Middle frontal gyrus (tissue), 1 donor: ENCODE data around the gene ANTXR1.
"Not testable (repeated sequence)": the region's sequence is repeated elsewhere in the genome, so short reads cannot be mapped to it uniquely, and the experiment has no call there.

ENCODE experiments used
- DNase-seq: peaks from one replicate; pipeline ENCODE4 v3.0.0-alpha.2; 2015; ENCODE audit warnings: low spot score; ENCODE audit errors: extremely low spot score

The ANTXR1 gene

DNA sequence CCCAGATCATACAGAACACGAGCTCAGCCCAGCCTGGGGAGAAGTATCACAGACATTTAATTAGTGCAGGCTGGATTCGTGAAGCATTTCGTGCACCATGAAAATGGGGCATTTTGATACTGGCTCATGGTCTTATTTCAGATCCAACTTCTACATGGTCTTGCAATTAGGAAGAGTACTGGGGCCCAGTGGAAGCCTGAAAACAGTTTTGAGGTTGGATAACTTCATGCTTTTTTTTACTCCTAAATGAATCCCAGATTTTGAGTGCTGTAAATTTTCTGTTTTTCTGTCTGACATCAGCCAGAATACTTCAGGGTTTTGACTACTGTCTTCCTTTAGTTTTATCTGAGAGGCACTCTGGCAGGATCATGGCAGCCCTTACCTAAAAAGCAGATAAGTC, 213.9 kb downstream of the ANTXR1 start:
- no peak for DNase-seq

DNA sequence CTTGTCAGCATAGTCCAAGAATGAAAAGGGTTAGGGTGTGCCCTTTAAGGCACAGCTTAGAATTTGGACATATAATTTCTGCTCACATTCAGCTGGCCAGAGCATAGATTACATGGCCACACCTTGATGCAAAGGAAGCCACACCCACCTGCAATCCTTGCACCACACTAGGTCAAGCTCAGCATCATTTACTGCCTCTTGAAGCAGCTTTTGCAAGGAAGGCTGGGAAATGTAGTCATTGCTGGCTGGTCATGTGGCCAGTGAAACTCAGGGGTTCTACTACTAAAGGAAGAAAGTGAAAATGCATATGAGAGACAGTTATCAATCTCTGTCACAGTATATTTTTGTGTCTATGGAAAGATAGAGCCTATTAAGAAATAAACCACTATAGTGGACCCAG, 214.7 kb downstream of the ANTXR1 start:
- DNase-seq, result no peak

DNA sequence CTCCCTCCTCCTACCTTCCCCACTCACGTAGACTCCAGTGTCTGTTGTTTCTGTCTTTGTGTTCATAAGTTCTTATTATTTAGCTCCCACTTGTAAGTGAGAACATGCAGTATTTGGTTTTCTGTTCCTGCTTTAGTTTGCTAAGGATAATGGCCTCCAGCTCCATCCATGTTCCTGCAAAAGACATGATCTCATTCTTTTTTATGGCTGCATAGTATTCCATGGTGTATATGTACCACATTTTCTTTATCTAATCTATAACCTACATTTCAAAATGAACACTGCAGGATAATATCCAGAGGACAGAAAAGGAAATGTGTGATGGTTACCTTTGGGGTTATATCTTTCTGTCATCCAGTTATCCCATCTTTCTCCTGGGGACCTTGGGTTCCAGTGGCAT, 218.0 kb downstream of the ANTXR1 start:
- DNase-seq, result not testable (repeated sequence)

DNA sequence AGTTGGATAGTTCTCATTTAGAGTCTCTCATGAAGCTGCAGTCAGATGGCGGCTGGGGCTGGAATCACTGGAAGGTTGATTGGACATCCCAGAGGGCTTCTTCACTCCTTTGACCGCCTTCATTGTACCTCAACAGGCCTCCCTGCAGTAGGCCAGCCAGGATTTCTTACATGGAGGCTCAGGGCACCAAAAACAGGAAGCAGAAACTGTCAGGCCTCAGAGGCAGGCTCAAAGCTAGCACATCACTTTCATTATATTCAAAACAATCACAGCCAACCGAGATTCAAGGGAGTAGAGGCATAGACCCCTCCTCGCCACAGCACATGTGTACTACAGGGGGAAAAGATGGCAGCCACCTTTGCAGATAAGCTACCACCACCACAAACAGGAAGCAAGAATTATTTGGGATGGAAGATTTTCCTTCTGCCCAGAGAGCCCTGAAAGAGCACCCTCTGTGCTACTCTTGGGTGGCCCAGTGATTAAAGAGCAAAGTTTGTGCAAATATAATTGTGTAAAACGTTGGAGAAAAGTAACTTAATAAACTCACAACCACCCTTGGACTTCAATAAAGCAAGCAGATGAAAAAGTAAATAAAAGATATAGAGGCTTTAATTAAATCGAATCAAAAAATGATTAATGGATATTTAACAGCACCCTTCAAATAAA, 218.8 kb downstream of the ANTXR1 start:
- DNase-seq, result no peak

DNA sequence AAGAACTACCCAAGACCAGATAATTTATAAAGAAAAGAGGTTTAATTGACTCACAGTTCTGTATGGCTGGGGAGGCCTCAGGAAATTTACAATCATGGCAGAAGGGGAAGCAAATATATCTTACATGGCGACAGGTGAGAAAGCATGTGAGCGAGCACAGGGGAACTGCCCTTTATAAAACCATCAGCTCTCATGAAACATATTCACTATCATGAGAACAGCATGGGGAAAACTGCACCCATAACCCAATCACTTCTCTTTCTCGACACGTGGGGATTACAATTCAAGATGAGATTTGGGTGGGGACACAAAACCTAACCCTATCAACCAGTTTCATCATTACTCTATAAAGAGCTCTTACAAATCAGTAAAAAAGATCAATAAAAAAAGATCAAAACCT, 222.9 kb downstream of the ANTXR1 start:
- not testable (repeated sequence) for DNase-seq

DNA sequence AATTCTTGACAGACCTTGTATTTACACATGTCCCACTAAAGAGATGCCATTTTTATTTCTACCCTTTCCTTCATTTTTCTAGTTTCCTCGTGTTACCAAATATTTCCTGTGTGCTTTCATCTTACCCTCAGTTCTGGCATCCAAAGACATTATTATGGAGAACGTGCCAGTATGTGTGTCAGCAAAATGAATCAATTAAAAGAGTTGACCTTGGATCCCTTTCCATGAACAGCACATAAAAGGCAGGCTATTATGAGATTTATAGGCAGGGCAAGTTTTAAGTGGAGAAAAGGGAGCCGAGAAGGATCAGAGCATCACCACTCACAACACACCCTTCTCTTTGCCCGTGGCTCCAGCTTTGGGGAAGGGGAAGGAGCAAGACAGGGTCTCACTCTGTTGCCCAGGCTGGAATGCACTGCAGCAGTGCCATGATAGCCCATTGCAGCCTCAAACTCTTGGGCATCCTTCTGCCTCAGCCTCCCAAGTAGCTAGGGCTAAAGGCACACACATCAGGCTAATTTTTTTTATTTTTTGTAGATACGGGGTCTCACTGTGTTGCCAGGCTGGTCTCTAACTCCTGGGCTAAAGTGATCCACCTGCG, 224.2 kb downstream of the ANTXR1 start:
- no peak for DNase-seq

DNA sequence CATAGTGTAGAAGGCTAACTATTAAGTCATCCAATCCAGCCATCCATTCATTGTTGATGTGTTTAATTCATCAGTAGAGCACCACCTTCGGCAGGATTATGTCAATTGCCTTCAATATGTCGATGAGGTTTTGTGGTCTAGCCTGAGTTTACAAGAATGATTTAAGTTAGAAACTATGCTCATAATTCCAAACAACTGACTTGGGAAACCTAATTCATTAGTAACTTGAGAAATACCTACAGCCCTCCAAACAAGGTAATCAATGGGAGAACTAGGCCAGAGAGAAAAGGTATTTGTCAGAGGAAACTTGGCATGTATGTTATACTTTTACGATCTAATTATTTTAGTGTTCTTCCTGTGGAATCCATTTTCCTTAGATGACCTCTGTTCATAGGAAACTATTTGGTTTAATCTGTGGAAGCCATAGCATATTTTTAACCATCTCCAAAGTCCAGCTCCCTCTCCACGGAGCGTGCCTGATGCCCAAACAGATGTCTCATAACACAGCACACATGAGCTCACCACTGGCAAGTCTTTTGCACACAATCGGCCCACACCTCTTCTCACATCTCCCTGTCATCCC, 225.6 kb downstream of the ANTXR1 start:
- DNase-seq, result no peak

DNA sequence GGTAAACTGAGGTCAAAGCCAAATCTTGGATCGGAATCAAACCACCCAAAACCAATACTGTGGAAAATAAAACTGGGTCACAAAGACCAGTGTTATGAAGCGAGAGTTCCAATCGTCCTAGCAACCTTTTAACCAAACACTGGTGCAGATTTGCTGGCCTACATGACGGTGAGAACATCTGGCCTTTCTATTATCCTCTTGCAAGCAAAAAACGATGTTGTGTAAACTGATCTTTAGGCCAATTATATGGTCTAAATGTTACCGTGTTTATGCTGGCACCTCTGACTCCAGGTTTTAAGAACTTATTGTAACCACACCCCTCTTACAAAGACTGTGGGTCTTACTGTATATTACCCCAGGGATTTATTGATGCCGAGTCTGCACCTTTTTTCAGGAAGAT, 228.1 kb downstream of the ANTXR1 start:
- no peak for DNase-seq

DNA sequence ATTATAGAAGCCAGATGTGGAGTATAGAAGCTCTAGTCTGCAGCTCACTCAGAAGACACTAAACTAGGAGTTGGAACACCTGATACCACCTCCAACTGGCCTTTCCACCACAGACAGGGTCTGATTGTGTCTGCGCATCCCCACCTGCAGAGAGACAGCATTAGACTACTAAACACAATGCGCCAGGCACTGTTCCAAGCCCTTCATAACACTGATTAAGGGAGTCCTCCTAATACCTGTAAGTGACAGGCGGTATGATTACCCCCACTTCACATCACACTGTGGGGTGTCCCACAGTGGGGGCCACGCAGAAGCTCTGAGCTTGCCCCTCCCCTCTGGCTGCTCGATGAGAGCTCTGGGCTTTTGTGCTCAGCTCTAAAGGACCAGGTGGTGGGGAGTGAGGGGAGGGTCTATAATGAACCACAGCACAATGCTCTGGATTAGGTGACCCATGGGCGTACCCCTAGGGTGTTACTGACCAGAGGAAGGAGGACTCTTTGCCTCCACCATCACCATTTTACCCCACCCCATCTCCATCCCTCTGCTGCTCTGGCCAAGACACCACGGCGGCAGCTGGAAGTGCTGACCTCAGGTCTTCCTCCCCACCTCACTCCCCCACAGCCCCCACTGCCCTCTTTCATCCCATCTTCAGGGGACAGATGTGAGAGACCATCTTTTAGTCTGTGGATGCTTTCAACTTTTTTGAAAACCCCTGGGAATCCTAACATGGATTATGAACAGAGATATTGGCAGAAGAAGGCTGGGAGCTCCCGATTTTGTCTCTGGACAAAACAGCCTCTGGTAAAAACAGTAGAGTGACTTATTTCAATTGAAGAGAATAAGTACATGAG, 228.9 kb downstream of the ANTXR1 start:
- DNase-seq, result no peak

DNA sequence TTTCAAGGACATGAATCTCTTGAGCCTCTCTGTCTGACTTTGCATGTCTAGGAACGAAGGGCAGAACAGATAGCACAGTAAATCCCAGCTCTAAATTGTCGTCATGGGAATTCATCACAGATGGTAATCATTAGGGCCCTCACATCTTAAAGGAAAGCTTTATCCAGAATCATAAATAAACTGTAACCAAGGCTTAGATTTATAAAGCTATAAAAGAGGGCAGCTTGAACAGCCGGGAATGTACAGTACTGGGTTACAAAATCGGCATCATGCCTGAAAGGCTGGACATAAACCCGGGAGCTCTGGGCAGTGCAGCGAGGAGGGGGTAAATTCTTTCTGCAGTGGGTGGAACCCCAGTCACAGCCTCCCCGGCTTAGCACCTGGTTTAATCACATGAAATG, 229.7 kb downstream of the ANTXR1 start:
- no peak for DNase-seq

DNA sequence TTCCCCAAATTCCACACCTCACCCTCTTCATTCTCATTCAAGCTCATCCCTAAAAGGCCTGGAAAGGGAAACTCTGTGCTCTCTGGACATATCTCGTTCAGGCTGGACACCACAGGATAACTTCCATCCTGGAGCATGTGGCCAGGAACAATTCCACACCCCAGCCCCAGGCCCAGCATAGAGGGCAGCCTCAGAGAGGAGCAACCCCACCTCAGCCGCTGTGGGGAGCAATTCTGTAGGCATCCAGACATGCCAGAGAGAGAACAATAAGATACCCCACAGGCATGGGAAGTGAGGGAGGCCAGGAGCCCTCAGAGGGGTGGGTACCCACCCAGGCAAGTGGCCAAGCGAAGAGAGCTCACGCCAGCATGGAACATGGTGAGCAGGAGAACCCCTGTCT, 230.7 kb downstream of the ANTXR1 start:
- DNase-seq, result no peak

DNA sequence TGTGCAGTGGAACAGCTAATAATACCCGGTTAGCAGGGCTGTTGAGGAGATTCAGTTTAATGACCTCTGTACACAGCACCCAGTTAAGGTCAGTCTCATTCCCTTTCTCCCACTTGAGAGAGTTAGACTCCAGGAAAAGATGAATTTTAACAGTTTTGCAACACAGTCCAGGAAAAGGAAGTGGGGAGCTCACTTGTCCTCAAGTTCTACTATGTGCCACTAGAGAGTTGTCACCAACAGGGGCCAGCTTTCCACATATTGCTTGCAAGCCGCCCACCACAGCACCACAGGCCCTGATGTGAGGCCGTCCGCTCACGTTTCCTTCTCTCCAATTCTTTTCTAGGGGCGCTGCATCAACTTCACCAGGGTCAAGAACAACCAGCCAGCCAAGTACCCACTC, 231.9 kb downstream of the ANTXR1 start:
- no peak for DNase-seq

DNA sequence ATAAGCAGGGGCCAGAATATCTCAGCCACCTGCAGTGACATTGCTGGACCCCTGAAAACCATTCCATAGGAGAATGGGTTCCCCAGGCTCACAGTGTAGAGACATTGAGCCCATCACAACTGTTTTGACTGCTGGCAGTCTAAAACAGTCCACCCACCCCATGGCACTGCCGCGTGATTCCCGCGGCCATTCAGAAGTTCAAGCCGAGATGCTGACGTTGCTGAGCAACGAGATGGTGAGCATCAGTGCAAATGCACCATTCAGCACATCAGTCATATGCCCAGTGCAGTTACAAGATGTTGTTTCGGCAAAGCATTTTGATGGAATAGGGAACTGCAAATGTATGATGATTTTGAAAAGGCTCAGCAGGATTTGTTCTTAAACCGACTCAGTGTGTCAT, 234.6 kb downstream of the ANTXR1 start:
- DNase-seq, result no peak

DNA sequence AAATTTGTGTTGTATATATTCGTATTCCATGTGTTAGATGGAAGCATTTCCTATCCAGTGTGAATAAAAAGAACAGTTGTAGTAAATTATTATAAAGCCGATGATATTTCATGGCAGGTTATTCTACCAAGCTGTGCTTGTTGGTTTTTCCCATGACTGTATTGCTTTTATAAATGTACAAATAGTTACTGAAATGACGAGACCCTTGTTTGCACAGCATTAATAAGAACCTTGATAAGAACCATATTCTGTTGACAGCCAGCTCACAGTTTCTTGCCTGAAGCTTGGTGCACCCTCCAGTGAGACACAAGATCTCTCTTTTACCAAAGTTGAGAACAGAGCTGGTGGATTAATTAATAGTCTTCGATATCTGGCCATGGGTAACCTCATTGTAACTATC, 235.3 kb downstream of the ANTXR1 start:
- DNase-seq, result no peak

DNA sequence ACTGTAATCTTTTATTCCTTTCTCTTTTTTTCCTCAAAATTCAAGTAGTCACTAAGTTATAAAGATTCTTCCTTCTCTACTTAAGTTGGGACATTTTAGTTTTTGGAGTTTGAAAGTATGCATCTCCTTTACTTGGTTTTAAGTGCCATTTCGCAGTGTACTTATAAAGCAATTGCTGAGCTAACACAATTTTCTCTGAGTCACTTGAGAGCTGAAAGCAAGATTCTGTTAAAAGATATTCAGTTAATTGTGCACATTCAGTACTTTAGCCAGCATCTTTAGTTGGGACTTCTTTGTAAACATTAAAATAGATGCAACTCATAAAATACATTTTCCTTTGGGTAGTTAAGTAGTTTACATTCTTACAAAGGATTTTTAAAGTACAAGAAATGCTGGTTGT, 238.0 kb downstream of the ANTXR1 start:
- no peak for DNase-seq

DNA sequence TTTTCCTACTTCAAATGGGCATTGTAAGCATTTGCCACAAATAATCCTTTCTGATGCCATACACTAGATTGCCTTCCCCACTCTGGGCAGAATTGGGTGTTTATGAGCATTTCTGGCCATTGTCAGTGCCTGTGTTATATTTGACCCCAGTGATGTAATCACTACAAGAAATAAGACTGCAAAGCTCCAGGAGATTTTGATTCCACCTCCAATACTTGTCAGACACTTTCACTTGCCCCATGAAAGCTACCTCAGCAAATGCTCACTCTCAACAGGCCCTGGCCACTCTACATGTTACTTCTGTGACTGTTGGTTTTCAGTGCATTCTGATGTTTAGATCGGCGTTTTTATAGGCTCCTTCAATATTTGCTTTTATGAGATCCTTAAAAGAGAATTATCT, 239.0 kb downstream of the ANTXR1 start:
- no peak for DNase-seq

DNA sequence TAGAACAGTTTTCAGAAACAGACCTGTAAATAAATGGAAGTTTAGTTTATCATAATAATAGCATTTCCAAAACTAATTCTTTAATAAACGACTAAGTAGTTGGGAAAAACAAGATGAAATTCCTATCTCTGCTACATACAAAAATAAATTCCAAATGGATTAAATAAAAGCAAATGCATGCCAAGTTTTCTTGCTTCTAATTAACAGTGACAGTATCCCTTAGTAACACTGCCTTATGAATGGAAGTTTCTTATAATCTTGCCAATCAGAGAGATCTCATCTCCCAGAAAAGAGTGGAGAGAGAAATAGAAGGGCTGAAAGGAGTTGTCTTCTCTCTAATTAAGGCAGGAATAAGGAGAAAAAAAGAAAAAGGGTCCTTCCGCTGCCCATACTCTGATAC, 240.1 kb downstream of the ANTXR1 start:
- no peak for DNase-seq

DNA sequence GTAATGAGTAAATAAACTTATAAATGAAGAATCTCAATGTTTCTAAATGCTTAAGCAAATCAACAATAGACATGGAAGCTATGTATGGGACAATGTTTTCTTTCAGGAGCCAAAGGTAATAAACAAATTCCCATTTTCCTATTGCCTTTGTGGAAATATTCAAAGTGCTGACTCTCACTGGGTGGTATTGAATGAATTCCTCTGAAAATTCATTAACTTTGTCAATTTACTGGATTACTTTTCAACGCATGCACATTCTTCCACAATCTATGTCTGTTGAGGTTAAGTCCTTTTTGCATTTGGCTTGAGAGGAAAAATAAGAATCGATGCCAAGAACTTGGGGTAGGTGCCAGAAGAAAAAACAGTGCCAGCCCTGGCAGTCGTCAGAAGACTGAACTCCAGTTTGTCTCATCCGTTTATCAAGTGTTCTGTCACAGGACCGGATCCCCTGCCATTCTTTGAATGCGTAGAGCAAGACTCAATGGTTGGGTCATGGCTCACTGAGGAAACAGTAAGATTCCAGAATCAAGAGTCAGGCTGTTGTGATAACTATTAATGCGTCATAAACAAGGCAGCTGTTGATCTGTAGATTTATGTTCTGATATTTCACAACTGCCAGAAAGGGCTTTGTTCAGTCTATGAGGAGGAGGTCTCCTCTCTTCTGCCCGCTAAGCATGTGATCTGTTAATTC, 240.8 kb downstream of the ANTXR1 start:
- no peak for DNase-seq

DNA sequence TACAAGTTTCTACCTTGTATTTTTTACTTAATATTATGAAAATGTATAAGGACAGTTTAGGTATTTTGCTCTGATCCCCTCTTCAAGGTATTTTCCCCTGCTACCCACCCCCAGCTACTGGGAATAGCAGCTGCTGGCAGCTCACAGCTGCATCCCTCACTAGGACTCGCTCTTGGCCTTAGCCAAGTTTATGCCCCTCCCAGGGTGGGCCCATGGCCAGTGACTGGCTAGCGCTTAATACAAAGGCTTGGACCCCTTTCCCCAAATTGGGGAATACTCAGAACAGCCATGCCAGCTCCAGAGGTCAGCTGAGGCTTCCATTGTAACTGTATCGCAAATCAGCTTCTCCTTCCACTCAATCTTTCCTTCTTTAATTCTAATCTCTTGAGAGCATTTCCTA, 242.8 kb downstream of the ANTXR1 start:
- no peak for DNase-seq

DNA sequence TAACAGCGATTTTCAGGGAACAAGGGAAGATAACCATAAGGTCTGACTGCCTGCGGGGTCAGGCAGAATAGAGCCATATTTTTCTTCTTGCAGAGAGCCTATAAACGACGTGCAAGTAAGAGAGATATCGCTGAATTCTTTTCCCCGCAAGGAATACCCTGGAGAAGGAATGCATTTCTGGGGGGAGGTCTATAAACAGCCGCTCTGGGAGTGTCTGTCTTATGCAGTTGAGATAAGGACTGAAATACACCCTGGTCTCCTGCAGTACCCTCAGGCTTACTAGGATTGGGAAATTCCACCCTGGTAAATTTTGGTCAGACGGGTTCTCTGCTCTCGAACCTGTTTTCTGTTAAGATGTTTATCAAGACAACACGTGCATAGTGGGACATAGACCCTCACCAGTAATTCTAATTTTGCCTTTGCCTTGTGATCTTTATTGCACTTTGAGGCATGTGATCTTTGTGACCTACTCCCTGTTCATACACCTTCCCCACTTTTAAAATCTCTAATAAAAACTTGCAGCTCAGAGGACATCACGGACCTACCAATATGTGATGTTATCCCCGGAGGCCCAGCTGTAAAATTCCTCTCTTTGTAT, 247.1 kb downstream of the ANTXR1 start:
- not testable (repeated sequence) for DNase-seq

DNA sequence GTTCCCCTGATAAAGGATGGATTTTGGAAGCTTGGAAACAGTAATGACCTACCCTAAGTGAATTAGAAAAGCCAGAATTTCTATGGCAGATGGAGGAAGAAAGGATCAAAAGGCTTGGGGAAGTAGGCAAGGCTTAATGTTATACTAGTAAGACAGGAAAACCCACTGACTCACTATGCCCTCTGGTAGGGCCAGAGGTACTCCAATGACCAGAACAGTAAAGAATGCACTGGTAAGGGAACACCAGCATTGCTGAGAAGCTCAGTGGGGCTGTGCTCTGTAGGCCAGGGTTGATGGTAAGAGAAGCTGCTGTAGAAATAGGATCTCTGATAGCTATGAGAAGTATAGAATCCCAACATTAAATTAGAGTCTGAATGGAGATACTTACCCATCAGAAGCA, 247.7 kb downstream of the ANTXR1 start:
- no peak for DNase-seq
